Measurements from ENCODE around the gene MGA. TPM values are rescaled to one million over a fixed set of nuclear protein-coding genes. Genes with fewer than 3 reads are reported as not detected.

MGA gene
- polyA plus RNA-seq, 3 donors: 2.7 to 6.9 (median 4.2) TPM

DNA sequence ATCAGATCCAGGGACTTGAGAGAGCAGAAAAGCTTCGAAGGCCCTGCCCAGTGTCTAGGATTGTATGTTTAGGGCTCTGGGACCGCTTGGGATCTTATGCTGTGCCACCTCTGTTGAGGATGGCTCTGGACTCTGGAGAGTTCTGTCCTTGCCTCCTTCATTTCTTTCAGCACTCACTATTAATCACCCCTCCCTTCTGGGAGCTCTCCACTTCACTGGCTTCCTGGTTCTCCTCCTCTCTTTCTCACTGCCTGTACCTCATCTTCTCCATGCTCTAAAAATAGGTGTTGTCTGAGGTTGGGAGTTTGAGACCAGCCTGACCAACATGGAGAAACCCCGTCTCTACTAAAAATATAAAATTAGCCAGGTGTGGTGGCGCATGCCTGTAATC lies 131.3 kb downstream of the MGA start:
- H3K4me2 ChIP-seq (replicated peaks; ENCODE audit: extremely low read depth, low read length, poor library complexity, severe bottlenecking): no peak overlapping the region
- no peak overlapping the region for H3K9ac ChIP-seq (ENCODE audit: insufficient read depth, low read length, poor library complexity, severe bottlenecking)
- WGBS (ENCODE audit: insufficient coverage): no CpG with 5 or more reads among the region's 4 CpGs
- H3K27ac ChIP-seq (ENCODE audit: low read depth in 1 of 2, low read length in 2 of 2): no peak overlapping the region
- peaks cover 5% of the 10 kb centered on the region for H4K20me1 ChIP-seq (ENCODE audit: insufficient read depth, low read length)
- peaks cover 0 to 8% of the 10 kb centered on the region in 2 donors for H3K36me3 Mint-ChIP-seq
- intact Hi-C loops (cut with micrococcal nuclease): no loop called here
- H3K4me1 ChIP-seq (ENCODE audit: control insufficient read depth in 1 of 2, insufficient read depth in 2 of 2, low read length in 2 of 2): no peaks in the 10 kb centered on the region
- peak overlapping the region in 2 of 7 donors; percentile 30 to 43 for H3K27ac Mint-ChIP-seq
- peaks cover 19% of the 10 kb centered on the region for H3K4me1 Mint-ChIP-seq
- no peak for DNase-seq
- H3K27me3 ChIP-seq (ENCODE audit: control insufficient read depth in 2 of 2, insufficient read depth in 2 of 2, low read length in 2 of 2): no peaks in the 10 kb centered on the region
- TF ChIP-seq, protein P1, sequence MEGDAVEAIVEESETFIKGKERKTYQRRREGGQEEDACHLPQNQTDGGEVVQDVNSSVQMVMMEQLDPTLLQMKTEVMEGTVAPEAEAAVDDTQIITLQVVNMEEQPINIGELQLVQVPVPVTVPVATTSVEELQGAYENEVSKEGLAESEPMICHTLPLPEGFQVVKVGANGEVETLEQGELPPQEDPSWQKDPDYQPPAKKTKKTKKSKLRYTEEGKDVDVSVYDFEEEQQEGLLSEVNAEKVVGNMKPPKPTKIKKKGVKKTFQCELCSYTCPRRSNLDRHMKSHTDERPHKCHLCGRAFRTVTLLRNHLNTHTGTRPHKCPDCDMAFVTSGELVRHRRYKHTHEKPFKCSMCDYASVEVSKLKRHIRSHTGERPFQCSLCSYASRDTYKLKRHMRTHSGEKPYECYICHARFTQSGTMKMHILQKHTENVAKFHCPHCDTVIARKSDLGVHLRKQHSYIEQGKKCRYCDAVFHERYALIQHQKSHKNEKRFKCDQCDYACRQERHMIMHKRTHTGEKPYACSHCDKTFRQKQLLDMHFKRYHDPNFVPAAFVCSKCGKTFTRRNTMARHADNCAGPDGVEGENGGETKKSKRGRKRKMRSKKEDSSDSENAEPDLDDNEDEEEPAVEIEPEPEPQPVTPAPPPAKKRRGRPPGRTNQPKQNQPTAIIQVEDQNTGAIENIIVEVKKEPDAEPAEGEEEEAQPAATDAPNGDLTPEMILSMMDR (IDR thresholded peaks at IDR 0.05): no peak
- H2AFZ ChIP-seq (ENCODE audit: insufficient read depth, low read depth, low read length, poor library complexity, severe bottlenecking): no peak overlapping the region
- no peaks in the 10 kb centered on the region for H3K9me3 ChIP-seq (replicated peaks in 1 of 2; ENCODE audit: control insufficient read depth in 1 of 2, insufficient read depth in 1 of 2, low read length in 2 of 2)
- no peaks in the 10 kb centered on the region for H3K9me3 Mint-ChIP-seq
- H3K4me3 Mint-ChIP-seq: no peak overlapping the region
- no peak overlapping the region for H3K4me3 ChIP-seq (replicated peaks in 1 of 3; ENCODE audit: low read depth in 2 of 3, low read length in 3 of 3)
- no peaks in the 10 kb centered on the region for H3K27me3 Mint-ChIP-seq (ENCODE audit: low read depth in 3 of 3)
- H3K79me2 ChIP-seq (ENCODE audit: insufficient read depth, low read length): no peaks in the 10 kb centered on the region
- no peaks in the 10 kb centered on the region for H3K36me3 ChIP-seq (replicated peaks in 1 of 2; ENCODE audit: control insufficient read depth in 1 of 2, insufficient read depth in 2 of 2, low read length in 2 of 2)

DNA sequence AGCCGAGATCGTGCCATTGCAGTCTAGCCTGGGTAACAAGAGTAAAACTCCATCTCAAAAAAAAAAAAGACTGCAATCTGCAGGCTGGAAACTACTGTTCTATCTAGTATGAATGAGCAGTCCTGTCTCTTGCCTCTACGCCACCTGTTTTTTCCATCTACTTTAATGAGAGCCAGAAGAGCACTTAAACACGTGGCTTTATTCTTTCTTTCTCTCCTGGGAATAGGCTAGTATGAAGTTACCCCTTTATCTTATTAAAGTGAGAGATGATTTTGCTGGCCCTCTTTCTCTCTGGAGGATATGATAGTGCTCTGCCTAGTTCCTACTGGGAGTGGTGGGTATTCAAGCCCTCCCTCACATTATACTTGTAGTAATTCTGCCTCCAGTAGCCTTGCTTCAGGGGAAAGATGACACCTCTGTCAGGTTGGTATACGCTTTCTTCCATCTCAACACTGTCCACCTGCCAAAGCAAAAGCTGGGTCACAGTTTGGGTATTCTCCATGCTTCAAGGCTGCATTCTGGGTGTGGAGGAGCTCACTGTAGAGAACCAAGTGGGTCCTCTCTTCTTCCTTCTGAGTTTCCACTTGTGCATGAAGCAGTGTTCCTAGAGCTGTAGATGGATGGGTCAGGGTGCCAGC lies 131.9 kb downstream of the MGA start:
- Mint-ChIP-seq H3K9me3 (no peaks in the 10 kb centered on the region), H3K27ac (no peak overlapping the region), H3K4me1 (peaks cover 19% of the 10 kb centered on the region), H3K27me3 (ENCODE audit: low read depth in 3 of 3) (no peaks in the 10 kb centered on the region), H3K36me3 (peaks cover 0 to 8% of the 10 kb centered on the region in 2 donors), H3K4me3 (no peak overlapping the region)
- no peak for DNase-seq
- Histone ChIP-seq H3K4me2 (replicated peaks; ENCODE audit: extremely low read depth, low read length, poor library complexity, severe bottlenecking) (no peak overlapping the region), H3K27me3 (ENCODE audit: control insufficient read depth in 2 of 2, insufficient read depth in 2 of 2, low read length in 2 of 2) (no peaks in the 10 kb centered on the region), H3K4me3 (replicated peaks in 1 of 3; ENCODE audit: low read depth in 2 of 3, low read length in 3 of 3) (no peak overlapping the region), H3K27ac (ENCODE audit: low read depth in 1 of 2, low read length in 2 of 2) (no peak overlapping the region), H3K9me3 (replicated peaks in 1 of 2; ENCODE audit: control insufficient read depth in 1 of 2, insufficient read depth in 1 of 2, low read length in 2 of 2) (no peaks in the 10 kb centered on the region), H3K4me1 (ENCODE audit: control insufficient read depth in 1 of 2, insufficient read depth in 2 of 2, low read length in 2 of 2) (no peaks in the 10 kb centered on the region), H4K20me1 (ENCODE audit: insufficient read depth, low read length) (peaks cover 5% of the 10 kb centered on the region), H3K79me2 (ENCODE audit: insufficient read depth, low read length) (no peaks in the 10 kb centered on the region), H2AFZ (ENCODE audit: insufficient read depth, low read depth, low read length, poor library complexity, severe bottlenecking) (no peak overlapping the region), H3K36me3 (replicated peaks in 1 of 2; ENCODE audit: control insufficient read depth in 1 of 2, insufficient read depth in 2 of 2, low read length in 2 of 2) (no peaks in the 10 kb centered on the region), H3K9ac (ENCODE audit: insufficient read depth, low read length, poor library complexity, severe bottlenecking) (no peak overlapping the region)
- TF ChIP-seq, protein P1 (IDR thresholded peaks at IDR 0.05): no peak
- no CpG with 5 or more reads among the region's 5 CpGs for WGBS (ENCODE audit: insufficient coverage)
- intact Hi-C loops (cut with micrococcal nuclease): no loop called here
